Measurements from ENCODE around the gene PTPRM. TPM values are rescaled to one million over a fixed set of nuclear protein-coding genes. Genes with fewer than 3 reads are reported as not detected.

Gene PTPRM
- total RNA-seq, 4 donors from 2014 or later, result 62.7 to 94.0 (median 76.0) TPM

- Histone ChIP-seq H3K36me3 (no peaks in the 10 kb centered on the region), H3K4me3 (no peak overlapping the region), H3K27me3 (no peaks in the 10 kb centered on the region), H3K9me3 (no peaks in the 10 kb centered on the region), H3K27ac (replicated peaks in 1 of 4) (no peak overlapping the region), H3K4me1 (no peaks in the 10 kb centered on the region)
- intact Hi-C loops (cut with DNase I), result no loop called here
- no peak for DNase-seq (ENCODE audit: extremely low spot score)
- TF ChIP-seq POLR2AphosphoS5 (IDR thresholded peaks at IDR 0.05), result no peak
- TF ChIP-seq POLR2A (IDR thresholded peaks at IDR 0.05; ENCODE audit: low read depth), result no peak
- no peak for TF ChIP-seq CTCF (IDR thresholded peaks at IDR 0.05)
- TF ChIP-seq EP300 (IDR thresholded peaks at IDR 0.05), result no peak
Measured at GRCh38 chr18:8029061-8029460, 461.9 kb downstream of the PTPRM start.

- no peak for TF ChIP-seq EP300 (IDR thresholded peaks at IDR 0.05)
- no peak for TF ChIP-seq POLR2AphosphoS5 (IDR thresholded peaks at IDR 0.05)
- TF ChIP-seq POLR2A (IDR thresholded peaks at IDR 0.05; ENCODE audit: low read depth), result no peak
- TF ChIP-seq CTCF (IDR thresholded peaks at IDR 0.05), result no peak
- intact Hi-C loops (cut with DNase I), result no loop called here
- 96% methylated on average over 8 of the region's 8 CpGs for WGBS
- no peak for DNase-seq (ENCODE audit: extremely low spot score)
- Histone ChIP-seq H3K4me1 (no peaks in the 10 kb centered on the region), H3K4me3 (no peak overlapping the region), H3K36me3 (no peaks in the 10 kb centered on the region), H3K27ac (replicated peaks in 1 of 4) (no peak overlapping the region), H3K9me3 (no peaks in the 10 kb centered on the region), H3K27me3 (no peaks in the 10 kb centered on the region)
Measured at GRCh38 chr18:8029731-8030130, 462.6 kb downstream of the PTPRM start.

GRCh38 chr18:8030201-8030600, 463.1 kb downstream of the PTPRM start:
- Histone ChIP-seq H3K4me1 (no peaks in the 10 kb centered on the region), H3K9me3 (no peaks in the 10 kb centered on the region), H3K4me3 (no peak overlapping the region), H3K27me3 (no peaks in the 10 kb centered on the region), H3K27ac (replicated peaks in 1 of 4) (no peak overlapping the region), H3K36me3 (no peaks in the 10 kb centered on the region)
- TF ChIP-seq EP300 (IDR thresholded peaks at IDR 0.05) (no peak), POLR2AphosphoS5 (IDR thresholded peaks at IDR 0.05) (no peak), POLR2A (IDR thresholded peaks at IDR 0.05; ENCODE audit: low read depth) (no peak), CTCF (IDR thresholded peaks at IDR 0.05) (no peak)
- WGBS, result 94% methylated on average over 4 of the region's 4 CpGs
- intact Hi-C loops (cut with DNase I), result no loop called here
- DNase-seq (ENCODE audit: extremely low spot score), result no peak

- Histone ChIP-seq H3K27me3 (no peaks in the 10 kb centered on the region), H3K27ac (replicated peaks in 1 of 4) (no peak overlapping the region), H3K36me3 (no peaks in the 10 kb centered on the region), H3K4me3 (no peak overlapping the region), H3K9me3 (no peaks in the 10 kb centered on the region), H3K4me1 (no peaks in the 10 kb centered on the region)
- WGBS, result 83% methylated on average over 3 of the region's 3 CpGs
- TF ChIP-seq CTCF (IDR thresholded peaks at IDR 0.05), result no peak
- no peak for TF ChIP-seq POLR2AphosphoS5 (IDR thresholded peaks at IDR 0.05)
- TF ChIP-seq EP300 (IDR thresholded peaks at IDR 0.05), result no peak
- no peak for TF ChIP-seq POLR2A (IDR thresholded peaks at IDR 0.05; ENCODE audit: low read depth)
- DNase-seq (ENCODE audit: extremely low spot score), result no peak
- intact Hi-C loops (cut with DNase I), result no loop called here
Measured at GRCh38 chr18:8031496-8031895, 464.4 kb downstream of the PTPRM start.

GRCh38 chr18:8034674-8035073, 467.6 kb downstream of the PTPRM start:
- no peak overlapping the region for H3K4me3 ChIP-seq
- no peaks in the 10 kb centered on the region for H3K27me3 ChIP-seq
- intact Hi-C loops (cut with DNase I), result no loop called here
- TF ChIP-seq POLR2A (IDR thresholded peaks at IDR 0.05; ENCODE audit: low read depth) (no peak), EP300 (IDR thresholded peaks at IDR 0.05) (no peak), CTCF (IDR thresholded peaks at IDR 0.05) (no peak), POLR2AphosphoS5 (IDR thresholded peaks at IDR 0.05) (no peak)
- H3K36me3 ChIP-seq, result no peaks in the 10 kb centered on the region
- 92% methylated on average over 1 of the region's 1 CpG for WGBS
- no peak overlapping the region for H3K27ac ChIP-seq (replicated peaks in 1 of 4)
- DNase-seq (ENCODE audit: extremely low spot score), result no peak
- H3K9me3 ChIP-seq, result no peaks in the 10 kb centered on the region
- no peaks in the 10 kb centered on the region for H3K4me1 ChIP-seq

All from esophagus muscularis mucosa (tissue), 4 donors.